Measurements from ENCODE around the gene EIF4G3. TPM values are rescaled to one million over a fixed set of nuclear protein-coding genes. Genes with fewer than 3 reads are reported as not detected.

Gene EIF4G3
- total RNA-seq, 2 experiments from 2014 or later, result 44.6 to 48.0 TPM

DNA sequence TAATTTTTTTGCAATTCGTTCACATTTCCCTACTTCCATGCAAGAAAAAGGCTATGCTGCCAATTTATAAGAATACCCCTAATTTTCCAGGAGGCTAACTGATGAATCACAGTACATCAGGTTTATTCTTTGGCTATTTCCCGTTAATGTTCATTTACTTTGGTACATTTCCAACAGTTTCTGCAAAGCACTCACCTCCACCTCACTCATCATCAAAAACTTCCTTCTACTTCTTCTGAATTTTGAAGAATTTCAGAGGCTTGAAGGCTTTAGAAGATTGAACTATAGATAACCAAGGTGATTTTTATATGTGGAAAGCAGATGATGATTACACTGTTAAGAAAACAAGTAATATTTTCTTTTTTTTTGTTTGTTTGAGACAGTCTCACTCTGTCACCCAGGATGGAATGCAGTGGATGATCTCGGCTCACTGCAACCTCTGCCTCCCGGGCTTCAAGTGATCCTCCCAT, 329.1 kb downstream of the EIF4G3 start:
- intact Hi-C loops (cut with micrococcal nuclease), result no loop called here
- Mint-ChIP-seq H3K27me3 (ENCODE audit: low read depth) (no peaks in the 10 kb centered on the region), H3K4me1 (ENCODE audit: low read depth) (no peaks in the 10 kb centered on the region), H3K27ac (no peak overlapping the region), H3K4me3 (no peak overlapping the region), H3K9me3 (no peaks in the 10 kb centered on the region), H3K36me3 (ENCODE audit: low read depth) (peaks cover 29% of the 10 kb centered on the region)
- CTCF ChIA-PET, result no interaction called here
- DNase-seq, result no peak

DNA sequence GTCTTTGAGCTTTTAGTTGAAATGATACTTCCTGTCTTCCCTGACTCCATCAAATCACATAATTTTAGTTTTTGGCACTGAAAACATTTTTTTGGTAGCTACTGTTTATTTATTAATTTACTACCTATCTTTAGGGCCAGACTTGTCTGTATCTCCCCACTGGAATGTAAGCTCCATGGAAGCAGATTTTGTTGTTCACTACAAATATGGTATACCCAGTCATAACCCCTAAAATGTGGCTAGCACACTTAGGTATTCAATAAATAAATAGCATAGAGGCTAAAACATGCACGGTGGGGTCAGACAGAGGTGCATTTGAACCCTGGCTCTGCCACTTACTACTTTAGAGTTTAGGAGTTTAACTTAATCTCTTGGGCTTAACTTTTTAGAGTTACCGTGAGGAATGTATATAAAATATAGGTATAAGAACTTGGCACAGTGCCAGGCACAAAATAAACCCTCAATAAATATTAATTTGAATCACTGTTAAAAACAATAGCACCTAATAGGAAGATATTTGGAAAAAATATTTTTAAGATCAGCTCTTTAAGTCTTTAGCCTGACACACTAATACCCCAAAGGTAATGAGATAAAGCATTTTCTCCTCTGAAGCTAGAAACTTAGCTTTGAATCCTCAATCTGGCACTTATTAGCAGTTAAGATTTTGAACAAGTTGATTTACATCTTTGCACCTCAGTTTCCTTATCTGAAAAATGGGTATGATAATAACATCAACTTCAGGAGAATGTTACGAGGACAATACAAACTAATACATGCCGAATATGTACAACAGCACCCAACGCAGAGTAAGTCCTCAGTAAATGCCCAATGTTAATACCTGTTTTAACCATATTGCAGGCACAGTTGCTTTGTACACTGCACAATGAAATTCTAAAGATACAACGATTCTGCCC, 330.0 kb downstream of the EIF4G3 start:
- CTCF ChIA-PET, result no interaction called here
- intact Hi-C loops (cut with micrococcal nuclease), result no loop called here

DNA sequence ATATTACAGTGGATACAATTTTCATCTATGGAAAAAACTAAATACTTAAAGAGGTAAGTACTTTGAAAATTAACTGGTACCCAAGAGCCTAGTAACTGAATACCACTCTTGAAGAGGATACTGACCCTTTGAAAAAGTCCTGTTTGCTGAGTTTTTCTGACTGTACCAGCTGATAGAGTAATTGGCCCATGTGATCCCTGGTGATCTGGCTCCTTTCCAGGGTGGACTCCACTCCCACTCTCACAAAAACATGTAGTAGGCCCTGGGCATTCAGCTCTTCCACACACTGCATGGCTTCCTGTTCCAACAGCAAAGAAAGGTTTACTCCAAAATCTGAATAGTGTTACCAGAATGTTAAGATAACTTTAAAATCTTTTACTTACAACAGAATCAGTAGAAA, 336.0 kb downstream of the EIF4G3 start:
- intact Hi-C loops (cut with micrococcal nuclease), result no loop called here
- H3K4me3 Mint-ChIP-seq, result no peak overlapping the region
- H3K27me3 Mint-ChIP-seq (ENCODE audit: low read depth), result no peaks in the 10 kb centered on the region
- no peak for DNase-seq
- H3K9me3 Mint-ChIP-seq, result no peaks in the 10 kb centered on the region
- H3K27ac Mint-ChIP-seq, result no peak overlapping the region
- no peaks in the 10 kb centered on the region for H3K4me1 Mint-ChIP-seq (ENCODE audit: low read depth)
- CTCF ChIA-PET, result no interaction called here
- H3K36me3 Mint-ChIP-seq (ENCODE audit: low read depth), result peaks cover 21% of the 10 kb centered on the region

More for the DNA sequence above, 330.0 kb downstream of the EIF4G3 start:
- no peaks in the 10 kb centered on the region for H3K27me3 Mint-ChIP-seq (ENCODE audit: low read depth)
- H3K36me3 Mint-ChIP-seq (ENCODE audit: low read depth), result peaks cover 28% of the 10 kb centered on the region
- no peaks in the 10 kb centered on the region for H3K9me3 Mint-ChIP-seq
- no peak for DNase-seq
- no peak overlapping the region for H3K27ac Mint-ChIP-seq
- no peaks in the 10 kb centered on the region for H3K4me1 Mint-ChIP-seq (ENCODE audit: low read depth)
- H3K4me3 Mint-ChIP-seq, result no peak overlapping the region

DNA sequence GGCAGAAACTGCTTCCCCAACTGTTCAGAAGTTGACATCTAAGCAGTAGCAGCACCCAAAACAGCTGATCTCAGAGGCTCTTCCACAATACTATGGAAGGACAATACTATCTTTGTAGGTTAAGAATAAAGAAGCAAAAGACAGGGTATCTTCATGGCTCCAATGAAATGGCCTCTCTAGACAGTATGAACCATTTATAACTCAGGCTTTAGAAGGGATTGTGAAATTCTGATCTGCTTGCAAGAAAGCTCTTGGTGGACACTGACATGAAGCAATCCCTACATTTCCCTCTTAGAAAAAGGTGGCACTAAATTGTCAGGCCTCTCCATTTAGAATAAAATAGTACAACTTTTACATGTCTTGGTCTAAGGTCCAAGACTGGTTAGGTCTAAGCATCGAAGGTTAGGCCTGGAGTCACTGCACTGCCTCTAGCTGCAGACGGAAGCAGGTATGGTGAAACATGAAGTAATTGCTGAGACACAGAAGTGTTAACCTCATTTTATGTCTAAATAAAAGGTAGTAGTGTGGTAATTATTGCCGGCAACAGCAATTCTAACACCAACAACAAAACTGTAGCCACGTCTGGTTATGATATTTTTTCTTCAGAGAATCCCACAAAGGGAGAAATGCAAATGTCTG, 339.0 kb downstream of the EIF4G3 start:
- no peak overlapping the region for H3K27ac Mint-ChIP-seq
- H3K9me3 Mint-ChIP-seq, result no peaks in the 10 kb centered on the region
- no peaks in the 10 kb centered on the region for H3K27me3 Mint-ChIP-seq (ENCODE audit: low read depth)
- DNase-seq, result no peak
- CTCF ChIA-PET, result interaction anchor here (0.6 kb wide), 1 partner anchor 49 kb away, joined by 3 read pairs; no protein-coding TSS in a partner anchor
- H3K4me3 Mint-ChIP-seq, result no peak overlapping the region
- intact Hi-C loops (cut with micrococcal nuclease), result no loop called here
- H3K4me1 Mint-ChIP-seq (ENCODE audit: low read depth), result no peaks in the 10 kb centered on the region
- H3K36me3 Mint-ChIP-seq (ENCODE audit: low read depth), result peaks cover 26% of the 10 kb centered on the region

DNA sequence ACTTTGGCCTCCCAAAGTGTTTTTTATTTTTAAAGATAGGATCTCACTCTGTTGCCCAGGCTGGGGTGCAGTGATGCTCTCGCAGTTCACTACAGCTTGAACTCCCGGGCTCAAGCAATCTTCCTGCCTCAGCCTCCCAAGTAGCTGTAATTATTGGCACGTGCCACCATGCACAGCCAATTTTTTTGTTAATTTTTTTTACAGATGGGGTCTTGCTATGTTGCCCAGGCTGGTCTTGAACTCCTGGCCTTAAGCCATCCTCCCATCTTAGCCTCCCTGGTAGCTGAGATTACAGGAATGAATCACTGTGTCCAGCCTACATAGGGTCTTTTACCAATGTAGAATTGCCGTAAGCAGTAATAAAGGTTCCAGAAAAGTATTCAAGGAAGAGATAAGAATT, 340.5 kb downstream of the EIF4G3 start:
- no peak overlapping the region for H3K4me3 Mint-ChIP-seq
- H3K9me3 Mint-ChIP-seq, result no peaks in the 10 kb centered on the region
- CTCF ChIA-PET, result no interaction called here
- no peak overlapping the region for H3K27ac Mint-ChIP-seq
- H3K36me3 Mint-ChIP-seq (ENCODE audit: low read depth), result peaks cover 23% of the 10 kb centered on the region
- H3K4me1 Mint-ChIP-seq (ENCODE audit: low read depth), result no peaks in the 10 kb centered on the region
- intact Hi-C loops (cut with micrococcal nuclease), result no loop called here
- DNase-seq, result no peak
- no peaks in the 10 kb centered on the region for H3K27me3 Mint-ChIP-seq (ENCODE audit: low read depth)

DNA sequence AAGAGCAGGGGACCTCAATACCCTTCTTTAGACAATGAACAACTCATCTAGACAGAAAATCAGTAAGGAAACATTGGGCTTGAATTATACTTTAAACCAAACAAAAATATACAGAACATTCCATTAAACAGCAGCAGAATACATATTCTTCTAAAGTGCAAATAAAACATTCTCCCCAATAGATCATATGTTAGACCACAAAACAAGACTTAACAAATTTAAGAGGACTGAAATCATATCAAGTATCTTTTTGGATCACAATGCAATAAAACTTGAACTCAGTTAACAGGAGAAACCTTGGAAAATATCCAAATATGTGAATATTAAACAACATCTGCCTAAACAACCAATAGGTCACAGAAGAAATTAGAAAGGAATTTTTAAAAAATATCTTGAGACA, 341.9 kb downstream of the EIF4G3 start:
- H3K4me1 Mint-ChIP-seq (ENCODE audit: low read depth), result no peaks in the 10 kb centered on the region
- H3K36me3 Mint-ChIP-seq (ENCODE audit: low read depth), result peaks cover 19% of the 10 kb centered on the region
- H3K27me3 Mint-ChIP-seq (ENCODE audit: low read depth), result no peaks in the 10 kb centered on the region
- no peaks in the 10 kb centered on the region for H3K9me3 Mint-ChIP-seq
- H3K27ac Mint-ChIP-seq, result no peak overlapping the region
- intact Hi-C loops (cut with micrococcal nuclease), result no loop called here
- no peak overlapping the region for H3K4me3 Mint-ChIP-seq
- CTCF ChIA-PET, result no interaction called here
- DNase-seq, result no peak

DNA sequence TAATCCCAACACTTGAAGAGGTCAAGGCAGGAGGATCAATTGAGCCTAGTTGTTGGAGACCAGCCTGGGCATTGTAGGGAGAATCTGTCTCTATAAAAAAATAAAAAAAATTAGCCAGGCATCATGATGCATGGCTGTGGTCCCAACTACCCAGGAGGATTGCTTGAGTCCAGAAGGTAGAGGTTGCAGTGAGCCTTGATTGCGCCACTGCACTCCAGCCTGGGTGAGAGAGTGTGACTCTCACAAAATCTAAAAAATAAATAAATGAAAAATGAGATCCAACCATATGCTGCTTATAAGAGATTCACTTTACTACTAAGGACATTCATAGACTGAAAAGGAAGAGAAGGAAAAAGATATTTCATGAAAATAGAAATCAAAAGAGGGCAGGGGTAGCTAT, 342.5 kb downstream of the EIF4G3 start:
- no peak overlapping the region for H3K4me3 Mint-ChIP-seq
- no peaks in the 10 kb centered on the region for H3K27me3 Mint-ChIP-seq (ENCODE audit: low read depth)
- no peaks in the 10 kb centered on the region for H3K4me1 Mint-ChIP-seq (ENCODE audit: low read depth)
- H3K27ac Mint-ChIP-seq, result no peak overlapping the region
- DNase-seq, result no peak
- CTCF ChIA-PET, result no interaction called here
- H3K36me3 Mint-ChIP-seq (ENCODE audit: low read depth), result peaks cover 19% of the 10 kb centered on the region
- no peaks in the 10 kb centered on the region for H3K9me3 Mint-ChIP-seq
- intact Hi-C loops (cut with micrococcal nuclease), result no loop called here

DNA sequence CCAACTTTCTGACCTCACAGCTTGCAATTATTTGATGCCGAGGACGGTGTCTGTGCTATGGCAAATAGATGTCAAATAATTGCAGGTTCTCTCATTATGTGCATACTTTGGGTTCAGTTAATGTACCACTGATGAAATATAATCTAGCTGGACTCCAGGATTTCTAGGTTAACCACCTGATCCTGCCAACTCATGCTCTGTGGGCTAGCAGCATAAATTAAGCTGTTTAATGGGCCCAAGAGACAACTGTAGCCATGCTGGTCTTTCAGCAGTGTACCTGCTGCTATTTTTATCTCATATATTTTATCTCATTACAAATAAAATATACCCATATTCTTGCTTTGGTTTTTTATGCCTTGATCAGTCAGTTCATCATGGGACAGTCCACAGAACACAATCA, 346.3 kb downstream of the EIF4G3 start:
- no peaks in the 10 kb centered on the region for H3K27me3 Mint-ChIP-seq (ENCODE audit: low read depth)
- no peaks in the 10 kb centered on the region for H3K9me3 Mint-ChIP-seq
- H3K27ac Mint-ChIP-seq, result no peak overlapping the region
- H3K36me3 Mint-ChIP-seq (ENCODE audit: low read depth), result peaks cover 20% of the 10 kb centered on the region
- no peaks in the 10 kb centered on the region for H3K4me1 Mint-ChIP-seq (ENCODE audit: low read depth)
- CTCF ChIA-PET, result interaction anchor here (0.6 to 1.0 kb wide), 2 partner anchors 134 to 312 kb away, joined by 3 read pairs; no protein-coding TSS in a partner anchor
- H3K4me3 Mint-ChIP-seq, result no peak overlapping the region
- no peak for DNase-seq
- intact Hi-C loops (cut with micrococcal nuclease), result no loop called here

DNA sequence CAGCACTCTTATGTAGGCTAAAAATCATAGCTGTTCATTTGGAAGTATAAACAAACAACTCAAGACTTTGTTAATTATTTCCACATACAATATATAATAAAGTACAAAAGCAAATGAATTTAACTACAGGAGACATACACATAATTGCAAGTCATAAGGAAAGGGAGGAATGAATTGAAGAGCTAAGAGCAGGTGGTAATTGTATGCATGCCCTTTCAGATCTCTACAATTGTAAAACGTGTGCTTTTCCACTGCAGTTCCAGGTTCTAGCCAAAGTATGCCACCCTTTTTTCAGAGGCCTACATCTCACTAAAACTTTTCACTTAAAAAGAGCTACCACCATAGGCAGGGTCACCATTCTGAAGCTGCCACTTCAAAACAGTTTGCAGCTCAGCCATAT, 346.8 kb downstream of the EIF4G3 start:
- CTCF ChIA-PET, result interaction anchor here (1.0 kb wide), 1 partner anchor 133 kb away, joined by 3 read pairs; no protein-coding TSS in a partner anchor
- H3K4me1 Mint-ChIP-seq (ENCODE audit: low read depth), result no peaks in the 10 kb centered on the region
- H3K9me3 Mint-ChIP-seq, result no peaks in the 10 kb centered on the region
- H3K27ac Mint-ChIP-seq, result no peak overlapping the region
- intact Hi-C loops (cut with micrococcal nuclease), result no loop called here
- H3K27me3 Mint-ChIP-seq (ENCODE audit: low read depth), result no peaks in the 10 kb centered on the region
- peaks cover 18% of the 10 kb centered on the region for H3K36me3 Mint-ChIP-seq (ENCODE audit: low read depth)
- H3K4me3 Mint-ChIP-seq, result no peak overlapping the region
- no peak for DNase-seq

DNA sequence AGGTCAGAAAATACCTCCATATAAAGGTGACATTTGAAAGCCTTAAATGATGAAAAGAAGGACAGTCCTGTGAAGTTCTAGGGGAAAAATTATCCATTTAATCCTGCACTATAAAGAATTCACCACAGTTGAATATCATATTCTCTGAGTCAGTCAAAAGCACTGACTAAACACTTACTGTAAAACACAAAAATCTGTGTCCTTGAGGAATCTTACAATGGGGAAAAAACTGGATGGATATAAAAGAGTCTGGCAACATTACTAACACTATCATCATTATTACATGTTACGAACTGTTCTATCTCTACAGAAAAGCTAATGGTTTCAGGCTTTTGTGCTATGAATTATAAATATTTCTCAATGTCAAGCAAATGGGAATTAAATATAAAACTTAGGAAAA, 347.2 kb downstream of the EIF4G3 start:
- H3K9me3 Mint-ChIP-seq, result no peaks in the 10 kb centered on the region
- H3K4me1 Mint-ChIP-seq (ENCODE audit: low read depth), result no peaks in the 10 kb centered on the region
- H3K4me3 Mint-ChIP-seq, result no peak overlapping the region
- CTCF ChIA-PET, result interaction anchor here (1.0 kb wide), 1 partner anchor 133 kb away, joined by 3 read pairs; no protein-coding TSS in a partner anchor
- H3K27ac Mint-ChIP-seq, result no peak overlapping the region
- no peak for DNase-seq
- no peaks in the 10 kb centered on the region for H3K27me3 Mint-ChIP-seq (ENCODE audit: low read depth)
- peaks cover 15% of the 10 kb centered on the region for H3K36me3 Mint-ChIP-seq (ENCODE audit: low read depth)
- intact Hi-C loops (cut with micrococcal nuclease), result no loop called here

DNA sequence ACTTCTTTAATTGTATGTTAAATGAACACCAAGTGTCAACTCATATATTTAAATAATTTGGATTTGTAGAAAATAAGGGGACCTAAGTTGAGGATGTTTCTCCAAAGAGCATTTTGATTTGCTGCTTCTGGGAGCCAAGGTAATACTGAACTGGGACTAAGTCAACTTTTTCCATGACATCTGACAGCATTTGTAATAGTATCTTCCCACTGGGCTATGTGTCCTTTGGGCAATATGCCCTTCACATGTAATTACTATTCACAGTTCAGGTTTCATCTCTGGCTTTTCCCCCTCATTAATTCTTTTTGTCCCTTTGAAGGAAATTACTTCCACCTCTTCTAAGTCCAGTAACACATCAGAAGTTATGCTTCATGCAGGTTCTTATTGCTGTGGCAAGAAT, 352.9 kb downstream of the EIF4G3 start:
- CTCF ChIA-PET, result no interaction called here
- H3K4me1 Mint-ChIP-seq (ENCODE audit: low read depth), result no peaks in the 10 kb centered on the region
- no peak for DNase-seq
- no peak overlapping the region for H3K4me3 Mint-ChIP-seq
- no peaks in the 10 kb centered on the region for H3K27me3 Mint-ChIP-seq (ENCODE audit: low read depth)
- H3K9me3 Mint-ChIP-seq, result no peaks in the 10 kb centered on the region
- H3K36me3 Mint-ChIP-seq (ENCODE audit: low read depth), result peaks cover 16% of the 10 kb centered on the region
- H3K27ac Mint-ChIP-seq, result no peak overlapping the region
- intact Hi-C loops (cut with micrococcal nuclease), result no loop called here

DNA sequence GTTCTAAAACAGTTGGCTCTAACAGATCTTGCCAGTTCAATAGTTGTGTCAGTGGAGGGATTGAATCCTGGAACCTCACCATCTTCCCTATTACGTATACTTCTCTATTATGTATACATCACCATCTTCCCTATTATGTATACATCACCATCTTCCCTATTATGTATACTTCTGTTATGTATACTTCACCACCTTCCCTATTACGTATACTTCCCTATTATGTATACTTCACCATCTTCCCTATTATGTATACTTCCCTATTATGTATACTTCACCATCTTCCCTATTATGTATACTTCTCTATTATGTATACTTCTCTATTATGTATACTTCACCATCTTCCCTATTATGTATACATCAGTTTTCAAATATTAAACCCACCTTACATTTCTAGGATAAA, 355.2 kb downstream of the EIF4G3 start:
- H3K27ac Mint-ChIP-seq, result no peak overlapping the region

DNA sequence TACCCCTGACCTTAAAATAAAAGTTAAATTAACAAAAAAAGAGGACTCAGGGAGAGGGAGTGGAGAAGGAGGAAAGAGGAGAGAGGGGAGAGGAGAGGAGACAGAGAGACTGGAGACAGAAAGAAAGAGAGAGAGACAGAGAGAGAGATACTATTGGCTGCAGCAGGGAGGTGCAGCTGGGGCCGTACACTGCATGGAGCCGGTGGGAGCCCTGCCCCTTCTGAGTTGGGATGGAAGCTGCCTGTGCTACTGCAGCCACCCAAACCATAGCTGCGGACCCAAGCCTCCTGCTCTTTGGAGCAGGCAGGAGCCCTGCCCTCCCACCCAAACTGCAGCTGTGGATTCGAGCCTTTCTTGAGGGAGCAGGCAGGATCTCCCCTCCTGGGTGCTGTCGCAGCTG, 356.9 kb downstream of the EIF4G3 start:
- Mint-ChIP-seq H3K4me3 (no peak overlapping the region), H3K36me3 (ENCODE audit: low read depth) (peaks cover 7% of the 10 kb centered on the region), H3K27ac (no peak overlapping the region), H3K4me1 (ENCODE audit: low read depth) (no peaks in the 10 kb centered on the region), H3K9me3 (no peaks in the 10 kb centered on the region), H3K27me3 (ENCODE audit: low read depth) (no peaks in the 10 kb centered on the region)
- no peak for DNase-seq
- intact Hi-C loops (cut with micrococcal nuclease), result no loop called here
- CTCF ChIA-PET, result no interaction called here

More for the DNA sequence above, 355.2 kb downstream of the EIF4G3 start:
- Mint-ChIP-seq H3K9me3 (no peaks in the 10 kb centered on the region), H3K4me1 (ENCODE audit: low read depth) (no peaks in the 10 kb centered on the region), H3K36me3 (ENCODE audit: low read depth) (peaks cover 9% of the 10 kb centered on the region), H3K27me3 (ENCODE audit: low read depth) (no peaks in the 10 kb centered on the region), H3K4me3 (no peak overlapping the region)
- DNase-seq, result no peak
- intact Hi-C loops (cut with micrococcal nuclease), result no loop called here
- CTCF ChIA-PET, result no interaction called here

All from activated naive CD4-positive, alpha-beta T cell treated with anti-CD3 and anti-CD28 coated beads for 36 hours (primary cell).